MCF 10A (cell line): Measurements from ENCODE around the gene MARK4. TPM values are rescaled to one million over a fixed set of nuclear protein-coding genes. Genes with fewer than 3 reads are reported as not detected.

Source experiments
- BruUV-seq: library from RNA; stranded (reverse); fragments of 400-500 nt; replicated peaks from 2 replicates; lab custom pipeline; 2021; lab: Mats Ljungman, UMichigan
- CTCF ChIA-PET: fragments of 300-600 bp; sonication (Branson Sonifier 250); formaldehyde crosslinking; extraction: SDS; loops from one replicate; lab custom pipeline; 2021; ENCODE audit warnings: antibody characterized with exemption, inconsistent platforms; lab: Yijun Ruan, JAX
- POLR2A ChIA-PET: fragments of 300-600, 350-650 bp; sonication (Branson Sonifier 250); formaldehyde crosslinking; extraction: SDS; loops from one replicate; lab custom pipeline; 2020; ENCODE audit warnings: antibody characterized with exemption, inconsistent platforms; lab: Yijun Ruan, JAX
- DNase-seq: peaks from one replicate; pipeline ENCODE4 v3.0.0-alpha.2; 2018; ENCODE audit not compliant: unreplicated experiment
- H3K27ac Mint-ChIP-seq: one replicate; pipeline ENCODE4 v1.8.0; 2022; ENCODE audit warnings: mild to moderate bottlenecking, low read depth, mixed read lengths; ENCODE audit not compliant: unreplicated experiment
- H3K27me3 Mint-ChIP-seq: one replicate; pipeline ENCODE4 v1.8.0; 2022; ENCODE audit warnings: mixed read lengths; ENCODE audit not compliant: insufficient read depth, unreplicated experiment
- H3K36me3 Mint-ChIP-seq: one replicate; pipeline ENCODE4 v1.8.0; 2022; ENCODE audit warnings: mild to moderate bottlenecking, moderate library complexity, mixed read lengths; ENCODE audit not compliant: insufficient read depth, unreplicated experiment
- H3K4me1 Mint-ChIP-seq: one replicate; pipeline ENCODE4 v1.8.0; 2022; ENCODE audit warnings: mixed read lengths; ENCODE audit not compliant: insufficient read depth, unreplicated experiment
- H3K4me3 Mint-ChIP-seq: one replicate; pipeline ENCODE4 v1.8.0; 2022; ENCODE audit warnings: mild to moderate bottlenecking, moderate library complexity, mixed read lengths; ENCODE audit not compliant: unreplicated experiment
- H3K9me3 Mint-ChIP-seq: one replicate; pipeline ENCODE4 v1.8.0; 2022; ENCODE audit warnings: mixed read lengths; ENCODE audit not compliant: unreplicated experiment
- intact Hi-C: fragments of 100-400 bp; cut with micrococcal nuclease; formaldehyde crosslinking; loops from 2 replicates; pipeline ENCODE4 v1.14.1; 2022
- total RNA-seq: library from RNA; stranded (reverse); gene quantifications from 2 replicates; pipeline ENCODE4 v1.2.3, GENCODE V29; 2022
- TF ChIP-seq, protein P1 (sequence below): fragments of 200-600 bp; IDR thresholded peaks from one replicate; pipeline ENCODE4 v1.8.0; 2022; ENCODE audit warnings: antibody characterized with exemption, mild to moderate bottlenecking; ENCODE audit not compliant: unreplicated experiment

MARK4 gene
- total RNA-seq, 1 experiment from 2014 or later = 22.4 TPM

DNA sequence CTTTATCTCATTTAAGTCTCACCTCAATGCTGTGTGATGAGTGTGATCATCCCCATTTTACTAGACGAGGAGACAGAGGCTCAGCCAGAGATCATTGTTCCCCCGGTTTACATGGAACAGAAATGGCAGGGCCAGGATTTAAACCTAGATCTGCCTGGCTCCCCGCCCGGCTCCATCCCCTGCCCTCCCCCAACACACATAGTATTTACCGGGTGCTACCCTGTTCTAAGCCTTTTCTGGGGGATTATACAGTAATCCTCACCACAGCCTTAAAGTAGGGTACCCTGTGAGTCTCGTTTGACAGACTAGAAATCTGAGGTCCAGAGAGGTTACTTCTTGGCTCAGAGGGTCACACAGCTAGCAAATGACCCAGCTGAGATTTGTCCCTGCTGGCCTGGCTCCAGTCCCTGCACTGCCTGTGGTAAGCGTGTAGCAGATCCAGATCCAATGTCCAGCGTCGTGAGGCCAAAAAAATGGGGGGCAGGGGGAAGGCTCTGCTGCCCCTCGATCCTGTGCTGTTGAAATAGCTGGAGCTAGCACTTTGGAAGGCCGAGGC is 85.7 kb downstream of the MARK4 start:
- no peak for DNase-seq
- TF ChIP-seq, protein P1, sequence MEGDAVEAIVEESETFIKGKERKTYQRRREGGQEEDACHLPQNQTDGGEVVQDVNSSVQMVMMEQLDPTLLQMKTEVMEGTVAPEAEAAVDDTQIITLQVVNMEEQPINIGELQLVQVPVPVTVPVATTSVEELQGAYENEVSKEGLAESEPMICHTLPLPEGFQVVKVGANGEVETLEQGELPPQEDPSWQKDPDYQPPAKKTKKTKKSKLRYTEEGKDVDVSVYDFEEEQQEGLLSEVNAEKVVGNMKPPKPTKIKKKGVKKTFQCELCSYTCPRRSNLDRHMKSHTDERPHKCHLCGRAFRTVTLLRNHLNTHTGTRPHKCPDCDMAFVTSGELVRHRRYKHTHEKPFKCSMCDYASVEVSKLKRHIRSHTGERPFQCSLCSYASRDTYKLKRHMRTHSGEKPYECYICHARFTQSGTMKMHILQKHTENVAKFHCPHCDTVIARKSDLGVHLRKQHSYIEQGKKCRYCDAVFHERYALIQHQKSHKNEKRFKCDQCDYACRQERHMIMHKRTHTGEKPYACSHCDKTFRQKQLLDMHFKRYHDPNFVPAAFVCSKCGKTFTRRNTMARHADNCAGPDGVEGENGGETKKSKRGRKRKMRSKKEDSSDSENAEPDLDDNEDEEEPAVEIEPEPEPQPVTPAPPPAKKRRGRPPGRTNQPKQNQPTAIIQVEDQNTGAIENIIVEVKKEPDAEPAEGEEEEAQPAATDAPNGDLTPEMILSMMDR = no peak
- Mint-ChIP-seq H3K4me3 (no peak overlapping the region), H3K9me3 (no peaks in the 10 kb centered on the region), H3K27me3 (no peaks in the 10 kb centered on the region), H3K36me3 (no peaks in the 10 kb centered on the region), H3K4me1 (no peaks in the 10 kb centered on the region), H3K27ac (no peak overlapping the region)
- BruUV-seq = no TSS peak
- ChIA-PET CTCF (interaction anchor here (0.5 to 0.6 kb wide), 2 partner anchors 566 to 569 kb away, joined by 3 to 4 read pairs; no protein-coding TSS in a partner anchor), POLR2A (interaction anchor here (0.7 kb wide), 1 partner anchor 10 kb away, joined by 3 read pairs; no protein-coding TSS in a partner anchor)
- intact Hi-C loops = loop anchor here (10.0 kb wide), 1 partner anchor 242 kb away; the partner anchor contains the start of gene PPP1R37

DNA sequence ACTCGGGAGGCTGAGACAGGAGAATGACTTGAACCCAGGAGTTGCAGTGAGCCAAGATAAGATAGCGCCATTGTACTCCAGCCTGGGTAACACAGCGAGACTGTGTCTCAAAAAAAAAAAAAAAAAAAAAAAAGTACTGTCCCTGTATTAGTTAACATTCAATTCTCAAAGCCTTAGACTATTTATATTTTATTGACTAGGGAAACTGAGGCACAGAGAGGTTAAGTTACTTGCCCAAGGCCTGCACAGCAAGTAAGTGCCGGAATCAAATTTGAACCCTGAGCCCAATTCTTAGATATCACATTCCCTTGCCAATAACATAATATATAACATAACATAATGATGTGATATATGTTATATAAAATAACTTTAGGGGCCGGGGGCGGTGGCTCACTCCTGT is 88.6 kb downstream of the MARK4 start:
- ChIA-PET CTCF (interaction anchor here (0.6 to 2.3 kb wide), 18 partner anchors 11 to 437 kb away, joined by 3 to 16 read pairs (median 3); partner anchors contain the start of gene PPP1R37), POLR2A (interaction anchor here (1.0 to 1.4 kb wide), 2 partner anchors 13 to 261 kb away, joined by 3 to 5 read pairs; partner anchors contain the start of gene GEMIN7)
- DNase-seq = no peak
- BruUV-seq = no TSS peak
- Mint-ChIP-seq H3K4me3 (no peak overlapping the region), H3K27ac (no peak overlapping the region), H3K4me1 (no peaks in the 10 kb centered on the region), H3K36me3 (no peaks in the 10 kb centered on the region), H3K27me3 (no peaks in the 10 kb centered on the region), H3K9me3 (no peaks in the 10 kb centered on the region)
- intact Hi-C loops = loop anchor here (2.0 to 10.0 kb wide), 3 partner anchors 91 to 245 kb away; partner anchors contain the start of gene PPP1R37
- TF ChIP-seq, protein P1 = no peak

DNA sequence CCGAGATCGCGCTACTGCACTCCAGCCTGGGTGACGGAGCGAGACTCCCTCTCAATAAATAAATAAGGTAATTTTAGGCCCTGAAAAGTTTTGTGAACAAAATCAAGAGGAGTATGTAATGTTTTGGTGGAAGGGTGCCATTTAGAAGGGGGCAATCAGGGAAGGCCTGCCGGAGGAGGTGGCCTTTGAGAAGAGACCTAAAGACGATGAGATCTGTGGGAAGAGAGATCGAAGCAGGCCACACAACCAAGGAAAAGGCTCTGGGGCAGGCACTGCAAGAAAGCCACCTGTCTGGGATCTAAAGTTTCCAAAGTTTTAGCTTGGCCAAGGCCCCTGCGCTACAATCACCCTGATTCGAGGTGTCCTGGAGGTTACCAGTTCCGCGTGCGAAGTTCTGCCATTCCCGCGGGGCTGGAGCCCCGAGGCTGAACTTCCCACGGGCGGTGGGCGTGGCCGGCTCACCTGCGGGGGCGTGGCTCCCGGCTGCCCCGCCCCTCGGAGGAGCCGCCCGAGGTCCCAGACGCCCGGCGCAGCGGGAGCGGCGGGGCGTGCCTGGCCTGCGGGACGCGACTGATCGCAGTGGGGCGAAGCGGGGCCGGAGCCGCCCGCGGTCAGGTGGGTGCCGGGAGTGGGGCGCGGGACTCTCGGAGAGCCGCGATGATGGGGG is 89.3 kb downstream of the MARK4 start, which contains the start of gene KLC3:
TSS of gene KLC3 (plus strand) at position 519 of the 667 bp plus-strand sequence. CDS start 4,792 bp downstream, outside the sequence.
- TF ChIP-seq, protein P1 = no peak
- H3K9me3 Mint-ChIP-seq = no peaks in the 10 kb centered on the region
- H3K27me3 Mint-ChIP-seq = no peaks in the 10 kb centered on the region
- no peak within 1 kb of the TSS for H3K4me3 Mint-ChIP-seq
- ChIA-PET CTCF (no interaction called here), POLR2A (no interaction called here)
- H3K36me3 Mint-ChIP-seq = no peaks in the 10 kb centered on the region
- peak; percentile 47 for DNase-seq
- intact Hi-C loops = no loop called here
- no peak within 1 kb of the TSS for H3K27ac Mint-ChIP-seq
- no TSS peak for BruUV-seq
- H3K4me1 Mint-ChIP-seq = peaks cover 5% of the 10 kb centered on the region

DNA sequence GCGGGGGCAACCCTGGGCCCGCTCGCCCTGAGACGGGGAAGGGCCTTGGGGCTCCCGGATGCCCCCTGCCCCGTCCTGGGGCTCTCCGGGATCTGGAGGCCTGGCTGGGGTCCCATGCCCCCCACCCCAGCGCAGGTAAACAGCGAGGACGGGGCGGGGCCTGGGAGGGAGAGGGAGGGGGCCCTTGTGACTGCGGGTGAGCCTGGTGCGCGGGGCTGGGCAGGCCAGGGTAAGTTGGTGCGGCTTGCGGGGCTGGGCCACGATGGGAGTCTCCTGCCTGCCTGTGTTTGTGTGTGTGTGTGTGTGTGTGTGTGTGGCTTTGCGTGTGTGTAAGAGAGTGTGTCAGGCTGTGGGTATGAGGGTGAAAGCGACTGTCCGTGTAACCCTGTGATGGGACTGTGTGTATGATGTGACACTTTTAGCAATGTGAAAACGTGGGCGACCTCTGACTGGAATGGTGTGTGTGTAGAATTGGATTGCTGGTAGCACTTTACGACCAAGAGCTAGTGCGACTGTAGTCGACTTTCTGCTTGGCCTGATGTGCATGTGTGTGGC is 89.9 kb downstream of the MARK4 start:
- H3K4me1 Mint-ChIP-seq = peaks cover 6% of the 10 kb centered on the region
- TF ChIP-seq, protein P1 = no peak
- no TSS peak for BruUV-seq
- no peaks in the 10 kb centered on the region for H3K27me3 Mint-ChIP-seq
- H3K36me3 Mint-ChIP-seq = no peaks in the 10 kb centered on the region
- POLR2A ChIA-PET = interaction anchor here (1.3 kb wide), 1 partner anchor 28 kb away, joined by 3 read pairs; no protein-coding TSS in a partner anchor
- intact Hi-C loops = no loop called here
- H3K9me3 Mint-ChIP-seq = no peaks in the 10 kb centered on the region
- DNase-seq = no peak
- no peak overlapping the region for H3K27ac Mint-ChIP-seq
- CTCF ChIA-PET = interaction anchor here (1.0 kb wide), 1 partner anchor 145 kb away, joined by 3 read pairs; no protein-coding TSS in a partner anchor
- no peak overlapping the region for H3K4me3 Mint-ChIP-seq
